IPS-20b (cell line): ENCODE results near the gene SETD5.
A peak's percentile ranks its signal among the peaks of the same experiment; 100 is the strongest.

Source experiments
- H3K27ac ChIP-seq: one replicate; pipeline ENCODE4 v1.5.1; 2013; ENCODE audit warnings: low read length
- H3K27me3 ChIP-seq: 2 replicates; pipeline ENCODE4 v1.6.1; 2013; ENCODE audit warnings: mild to moderate bottlenecking, low read length, inconsistent platforms; ENCODE audit not compliant: insufficient read depth
- H3K36me3 ChIP-seq: 2 replicates; pipeline ENCODE4 v1.6.1; 2013; ENCODE audit warnings: low read depth, mild to moderate bottlenecking, inconsistent platforms, low read length, moderate library complexity; ENCODE audit not compliant: insufficient read depth
- H3K4me1 ChIP-seq: 2 replicates; pipeline ENCODE4 v1.6.1; 2013; ENCODE audit warnings: mild to moderate bottlenecking, control low read depth, inconsistent platforms, low read length, moderate library complexity; ENCODE audit not compliant: insufficient read depth
- H3K4me3 ChIP-seq: 2 replicates; pipeline ENCODE4 v1.5.1; 2013; ENCODE audit warnings: mild to moderate bottlenecking, low read length, inconsistent platforms
- H3K9ac ChIP-seq: 2 replicates; pipeline ENCODE4 v1.6.1; 2013; ENCODE audit warnings: low read depth, mild to moderate bottlenecking, inconsistent platforms, low read length, moderate library complexity
- H3K9me3 ChIP-seq: 2 replicates; pipeline ENCODE4 v1.6.1; 2013; ENCODE audit warnings: mild to moderate bottlenecking, low read depth, low read length, inconsistent platforms; ENCODE audit not compliant: insufficient read depth

The SETD5 gene

GRCh38 chr3:9397332-9397905 lies at the start of gene SETD5:
TSS of gene SETD5 (plus strand) at chr3:9397615. CDS start at chr3:9428939, 31,324 bp downstream.
- Histone ChIP-seq H3K9me3 (no peaks in the 10 kb centered on the region), H3K4me3 (peak within 1 kb of the TSS; percentile 98), H3K27me3 (no peaks in the 10 kb centered on the region), H3K9ac (peak within 1 kb of the TSS; percentile 99), H3K4me1 (peaks cover 30% of the 10 kb centered on the region), H3K36me3 (peaks cover 31% of the 10 kb centered on the region), H3K27ac (peak within 1 kb of the TSS; percentile 99)

GRCh38 chr3:9347887-9348286 lies 49.5 kb upstream of the SETD5 start:
- Histone ChIP-seq H3K36me3 (no peaks in the 10 kb centered on the region), H3K27me3 (no peaks in the 10 kb centered on the region), H3K4me1 (peaks cover 9% of the 10 kb centered on the region), H3K4me3 (no peak overlapping the region), H3K27ac (no peak overlapping the region), H3K9ac (no peak overlapping the region), H3K9me3 (no peaks in the 10 kb centered on the region)

- Histone ChIP-seq H3K27ac (no peak overlapping the region), H3K36me3 (no peaks in the 10 kb centered on the region), H3K4me3 (no peak overlapping the region), H3K9ac (no peak overlapping the region), H3K4me1 (peaks cover 15% of the 10 kb centered on the region), H3K9me3 (no peaks in the 10 kb centered on the region), H3K27me3 (no peaks in the 10 kb centered on the region)
These were observed 47.9 kb upstream of the SETD5 start for GRCh38 chr3:9349321-9350117.

- peaks cover 15% of the 10 kb centered on the region for H3K4me1 ChIP-seq
- H3K9ac ChIP-seq = peak overlapping the region; percentile 62; the same call in 1 of the 2 replicates
These were observed 45.7 kb upstream of the SETD5 start for GRCh38 chr3:9351709-9352126.

GRCh38 chr3:9352917-9353752 lies 44.3 kb upstream of the SETD5 start:
- no peaks in the 10 kb centered on the region for H3K27me3 ChIP-seq
- H3K27ac ChIP-seq = peak overlapping the region; percentile 79
- H3K9me3 ChIP-seq = no peaks in the 10 kb centered on the region
- H3K4me1 ChIP-seq = peaks cover 15% of the 10 kb centered on the region
- no peaks in the 10 kb centered on the region for H3K36me3 ChIP-seq
- H3K9ac ChIP-seq = peak overlapping the region; percentile 62; the same call in 1 of the 2 replicates
- no peak overlapping the region for H3K4me3 ChIP-seq

More at GRCh38 chr3:9351709-9352126, 45.7 kb upstream of the SETD5 start:
- Histone ChIP-seq H3K27ac (peak overlapping the region; percentile 79), H3K36me3 (no peaks in the 10 kb centered on the region), H3K9me3 (no peaks in the 10 kb centered on the region), H3K27me3 (no peaks in the 10 kb centered on the region), H3K4me3 (peak overlapping the region; percentile 31; the same call in 1 of the 2 replicates)

- Histone ChIP-seq H3K27ac (no peak overlapping the region), H3K4me1 (peaks cover 13% of the 10 kb centered on the region), H3K9me3 (no peaks in the 10 kb centered on the region), H3K9ac (peak overlapping the region; percentile 94; the same call in 1 of the 2 replicates), H3K27me3 (no peaks in the 10 kb centered on the region), H3K36me3 (peaks cover 25% of the 10 kb centered on the region), H3K4me3 (peak overlapping the region; percentile 91)
These were observed 35.6 kb upstream of the SETD5 start for GRCh38 chr3:9361691-9362388.

GRCh38 chr3:9362731-9363530 lies 34.5 kb upstream of the SETD5 start, which contains the start of gene THUMPD3:
TSS of gene THUMPD3 (plus strand) at chr3:9363054. CDS start at chr3:9365069, 2,015 bp downstream.
- Histone ChIP-seq H3K9ac (peak within 1 kb of the TSS; percentile 94), H3K27me3 (no peaks in the 10 kb centered on the region), H3K9me3 (no peaks in the 10 kb centered on the region), H3K36me3 (peaks cover 33% of the 10 kb centered on the region), H3K4me1 (peaks cover 13% of the 10 kb centered on the region), H3K4me3 (peak within 1 kb of the TSS; percentile 91), H3K27ac (peak within 1 kb of the TSS; percentile 70)

- Histone ChIP-seq H3K36me3 (peaks cover 91% of the 10 kb centered on the region), H3K9ac (no peak overlapping the region), H3K27ac (no peak overlapping the region), H3K4me3 (no peak overlapping the region), H3K9me3 (no peaks in the 10 kb centered on the region), H3K4me1 (no peaks in the 10 kb centered on the region), H3K27me3 (no peaks in the 10 kb centered on the region)
These were observed 27.9 kb upstream of the SETD5 start for GRCh38 chr3:9369508-9369907.

GRCh38 chr3:9373465-9373864 lies 23.9 kb upstream of the SETD5 start:
- no peak overlapping the region for H3K9ac ChIP-seq
- no peaks in the 10 kb centered on the region for H3K27me3 ChIP-seq
- no peaks in the 10 kb centered on the region for H3K9me3 ChIP-seq
- no peaks in the 10 kb centered on the region for H3K4me1 ChIP-seq
- H3K27ac ChIP-seq = no peak overlapping the region
- H3K36me3 ChIP-seq = peaks cover 96% of the 10 kb centered on the region
- no peak overlapping the region for H3K4me3 ChIP-seq

- Histone ChIP-seq H3K4me1 (no peaks in the 10 kb centered on the region), H3K9ac (no peak overlapping the region), H3K4me3 (no peak overlapping the region), H3K27ac (no peak overlapping the region), H3K36me3 (peaks cover 89% of the 10 kb centered on the region), H3K27me3 (no peaks in the 10 kb centered on the region), H3K9me3 (no peaks in the 10 kb centered on the region)
These were observed 19.4 kb upstream of the SETD5 start for GRCh38 chr3:9377981-9378380.
